Glomerular visceral epithelial cell (primary cell): Measurements from ENCODE around the gene LRTM1.

ENCODE experiments used
- DNase-seq: peaks from one replicate; pipeline ENCODE4 v3.0.0-alpha.2; 2016; ENCODE audit errors: extremely low spot score

Gene LRTM1

DNA sequence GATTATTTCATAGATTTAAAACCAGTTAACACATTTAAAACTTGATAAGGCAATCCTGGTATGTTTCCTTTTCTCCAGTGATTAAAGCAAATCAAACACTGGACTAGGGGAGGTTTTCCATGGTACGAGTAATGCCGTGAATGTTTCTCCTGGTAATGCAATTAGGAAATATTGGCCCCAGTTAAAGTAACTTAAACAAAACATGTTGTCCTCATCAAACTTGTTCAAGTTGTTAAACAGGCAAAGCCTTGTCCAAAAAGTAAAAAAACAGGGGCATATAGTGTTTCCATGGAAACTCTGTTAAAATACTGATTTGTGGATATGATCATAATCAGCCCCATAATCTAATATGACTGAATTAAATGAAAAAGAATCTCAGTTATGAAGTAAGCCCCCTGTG lies 13.1 kb upstream of the LRTM1 start:
- DNase-seq, result no peak

GRCh38 chr3:54939557-54940300 lies 11.9 kb upstream of the LRTM1 start:
- DNase-seq, result peak; percentile 57

GRCh38 chr3:54936561-54936960 lies 8.7 kb upstream of the LRTM1 start:
- no peak for DNase-seq

- no peak for DNase-seq
These were observed 8.0 kb upstream of the LRTM1 start for GRCh38 chr3:54935869-54936268.

GRCh38 chr3:54932606-54933005 lies 4.7 kb upstream of the LRTM1 start:
- DNase-seq, result no peak

DNA sequence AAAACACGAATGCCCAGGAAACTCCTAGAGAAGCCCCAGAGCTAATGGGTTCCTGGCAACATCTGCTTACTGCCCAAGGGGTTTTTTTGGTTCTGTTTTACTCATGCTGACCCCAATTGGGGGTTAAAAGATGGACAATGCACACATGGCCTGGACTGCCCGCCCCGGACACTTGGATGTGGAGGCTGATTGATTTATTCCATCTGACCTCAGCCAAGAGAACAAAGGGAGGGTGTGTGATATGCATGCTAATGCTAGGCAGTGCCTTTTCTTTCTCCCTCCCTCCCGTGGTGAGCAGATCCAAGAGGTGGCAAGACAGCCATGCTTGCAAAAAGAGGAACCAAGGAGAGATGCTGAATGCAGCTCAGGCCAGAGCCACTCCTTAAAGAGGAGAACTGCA lies 3.3 kb upstream of the LRTM1 start:
- no peak for DNase-seq

DNA sequence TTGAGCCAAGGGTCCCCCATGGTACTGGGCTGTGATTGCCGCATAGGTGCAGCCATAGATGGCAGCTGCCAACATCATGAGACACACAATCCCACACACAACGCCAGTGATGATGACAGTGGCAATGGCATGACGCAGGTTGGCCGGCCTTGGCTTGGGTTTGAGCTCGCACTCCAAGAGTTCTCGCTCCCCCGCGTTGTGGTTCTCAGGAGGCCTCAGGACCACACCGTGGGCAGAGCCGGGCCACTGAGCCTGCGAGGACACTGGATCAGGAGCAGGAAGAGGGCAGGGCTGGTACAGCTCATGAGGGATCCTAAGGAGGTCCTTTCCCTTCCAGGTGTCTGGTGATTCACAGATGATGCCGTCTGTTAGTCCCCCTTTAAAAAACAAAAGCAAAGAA lies 9.3 kb downstream of the LRTM1 start:
- DNase-seq, result no peak

DNA sequence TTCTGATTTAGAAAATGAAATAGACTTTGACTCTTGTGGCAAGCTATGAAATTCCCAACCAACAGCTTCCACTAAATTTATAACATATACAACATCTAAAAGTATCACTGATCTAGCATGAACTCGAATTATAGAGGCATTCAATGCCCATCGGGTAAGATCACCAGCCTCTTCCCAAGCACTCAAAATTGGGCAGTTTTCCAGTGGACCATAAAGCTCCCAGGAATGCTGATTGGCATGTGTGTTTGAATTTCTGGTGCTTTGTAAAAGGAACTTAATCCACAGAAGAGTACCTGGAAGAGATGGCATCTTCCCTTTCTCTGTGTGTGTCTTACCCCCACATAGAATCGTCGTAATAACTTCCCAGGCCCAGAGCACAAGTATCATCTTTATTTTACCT lies 10.0 kb downstream of the LRTM1 start:
- no peak for DNase-seq

GRCh38 chr3:54917174-54917573 lies 10.7 kb downstream of the LRTM1 start:
- DNase-seq, result no peak

DNA sequence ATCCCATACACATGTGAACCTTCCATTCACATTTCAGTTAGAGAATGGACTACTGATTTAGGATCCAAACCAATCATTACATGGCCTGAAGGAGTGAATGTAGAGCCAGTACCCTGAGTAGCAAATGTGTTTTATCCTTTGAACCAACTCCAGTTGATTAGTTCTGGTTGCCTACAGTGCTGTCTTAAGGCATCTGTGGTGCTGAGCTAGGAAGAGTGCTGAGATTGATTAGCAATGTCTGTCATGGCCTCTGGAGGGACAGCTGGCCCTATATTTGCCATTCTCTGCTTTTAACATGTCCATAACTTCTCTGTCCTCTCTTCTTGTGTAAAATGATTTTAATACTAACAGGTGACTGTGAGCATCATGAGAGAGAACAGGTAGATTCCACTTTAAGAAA lies 11.1 kb downstream of the LRTM1 start:
- DNase-seq, result no peak

- DNase-seq, result no peak
These were observed 11.9 kb downstream of the LRTM1 start for GRCh38 chr3:54915976-54916375.

DNA sequence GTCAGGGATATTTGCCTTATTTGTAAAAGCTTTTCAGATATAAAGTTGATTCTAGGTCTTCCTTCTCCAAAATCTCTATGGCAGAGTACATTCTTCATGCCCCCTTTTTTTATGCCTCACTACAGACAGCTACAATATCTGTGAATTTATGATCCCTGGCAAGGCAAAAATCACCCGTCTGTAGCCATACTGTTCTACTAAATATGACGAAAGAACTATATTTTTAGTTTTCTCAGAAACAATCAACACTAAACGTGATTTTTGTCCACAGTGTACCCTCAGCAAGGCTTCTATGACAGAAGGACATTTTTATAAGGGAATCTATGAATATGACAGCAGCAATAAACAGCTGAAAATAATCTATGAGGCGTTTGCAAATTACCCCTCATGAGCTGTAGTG lies 12.7 kb downstream of the LRTM1 start:
- no peak for DNase-seq

DNA sequence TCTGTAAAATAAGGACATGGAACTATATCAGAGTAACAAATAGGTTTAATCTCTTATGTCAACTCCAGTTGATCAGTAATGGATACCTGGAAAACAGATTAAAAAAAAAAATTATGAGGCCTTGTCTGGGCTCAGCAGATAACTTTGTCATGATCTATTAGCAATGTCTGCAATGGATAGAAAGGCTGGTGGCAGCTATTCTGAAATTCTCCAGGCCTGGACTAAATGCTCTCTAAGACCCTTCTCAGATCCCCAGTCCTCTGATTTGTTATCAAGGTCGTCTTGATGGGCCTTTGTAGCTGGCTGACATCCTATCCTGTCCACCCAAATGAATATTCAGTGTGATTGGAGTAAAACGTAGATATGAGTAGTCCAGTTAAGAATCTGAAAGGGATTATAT lies 13.7 kb downstream of the LRTM1 start:
- no peak for DNase-seq

DNA sequence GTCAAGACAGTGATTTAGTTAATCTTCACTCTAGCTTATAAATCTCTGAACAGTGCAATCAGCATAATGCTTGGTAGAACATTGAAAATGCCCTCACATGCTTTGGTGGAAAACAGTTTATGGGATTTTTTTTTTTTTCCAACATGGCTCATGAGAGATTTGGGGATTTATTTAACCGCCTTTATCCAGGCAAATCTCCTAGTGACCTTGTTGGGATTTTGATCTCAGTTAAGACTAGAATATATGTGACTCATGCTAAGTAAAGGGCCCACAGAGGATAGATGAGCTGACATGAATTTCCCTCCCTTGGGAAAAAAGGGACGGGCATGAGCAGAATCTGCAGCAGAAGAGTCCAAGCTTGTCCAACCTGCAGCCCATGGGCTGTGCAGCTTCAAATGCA lies 18.7 kb downstream of the LRTM1 start:
- no peak for DNase-seq

- no peak for DNase-seq
These were observed 21.1 kb downstream of the LRTM1 start for GRCh38 chr3:54906763-54907162.

DNA sequence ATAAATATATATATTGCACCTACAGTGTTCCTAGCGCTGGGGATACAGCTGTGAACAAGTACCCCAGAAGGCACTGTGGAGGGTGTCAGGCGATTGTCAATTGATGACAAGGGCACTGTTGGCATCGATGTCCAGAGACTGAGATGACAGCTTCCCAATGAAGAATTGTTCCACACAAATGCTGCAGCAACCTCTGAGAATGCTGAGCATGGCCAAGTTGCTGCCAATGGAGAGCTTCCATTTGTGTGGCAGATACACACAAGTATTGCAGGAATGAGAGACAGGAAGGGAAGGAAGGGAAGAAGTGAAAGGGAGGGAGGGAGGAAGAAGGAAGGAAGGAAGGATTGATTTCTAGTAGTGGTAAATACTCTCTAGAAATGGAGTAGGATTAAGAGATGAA lies 21.9 kb downstream of the LRTM1 start:
- no peak for DNase-seq

- peak; percentile 37 for DNase-seq
These were observed 22.5 kb downstream of the LRTM1 start for GRCh38 chr3:54905261-54905888.

DNA sequence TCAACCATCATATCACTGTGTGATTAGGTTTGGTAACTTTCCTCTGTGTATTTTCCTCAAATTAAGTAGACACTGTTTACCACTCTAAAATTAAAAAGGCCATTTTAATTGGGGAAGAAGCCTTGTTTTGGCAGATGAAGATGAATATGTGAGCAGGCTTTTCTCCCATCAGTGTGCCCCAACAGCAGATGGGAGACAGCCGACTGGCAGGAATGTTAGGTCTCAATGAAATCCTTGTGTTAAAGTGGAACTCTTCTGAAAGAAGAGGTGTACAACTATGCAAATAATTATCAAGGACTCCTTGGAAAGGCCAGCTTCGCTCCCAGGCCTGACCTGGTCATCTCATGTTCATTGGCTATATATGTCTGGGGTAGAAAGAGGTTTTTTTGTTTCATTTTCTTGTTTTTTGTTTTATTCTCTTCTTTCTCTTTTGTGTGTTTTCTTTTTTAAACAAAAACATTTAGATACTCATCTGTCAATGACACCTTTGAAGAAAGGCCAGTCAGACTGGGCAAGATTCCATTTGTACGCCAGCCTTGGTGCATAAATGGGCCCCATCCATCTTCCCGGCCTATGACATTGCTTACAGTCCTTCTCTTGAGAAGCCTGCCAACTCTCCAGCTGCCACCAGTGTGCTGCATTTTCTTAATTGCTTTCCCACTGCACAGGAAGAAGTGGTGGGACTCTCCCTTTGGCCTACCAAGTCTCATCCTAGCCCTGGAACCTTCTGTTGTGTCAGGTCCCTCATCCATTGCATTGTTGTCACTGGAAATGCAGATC lies 25.8 kb downstream of the LRTM1 start:
- no peak for DNase-seq

DNA sequence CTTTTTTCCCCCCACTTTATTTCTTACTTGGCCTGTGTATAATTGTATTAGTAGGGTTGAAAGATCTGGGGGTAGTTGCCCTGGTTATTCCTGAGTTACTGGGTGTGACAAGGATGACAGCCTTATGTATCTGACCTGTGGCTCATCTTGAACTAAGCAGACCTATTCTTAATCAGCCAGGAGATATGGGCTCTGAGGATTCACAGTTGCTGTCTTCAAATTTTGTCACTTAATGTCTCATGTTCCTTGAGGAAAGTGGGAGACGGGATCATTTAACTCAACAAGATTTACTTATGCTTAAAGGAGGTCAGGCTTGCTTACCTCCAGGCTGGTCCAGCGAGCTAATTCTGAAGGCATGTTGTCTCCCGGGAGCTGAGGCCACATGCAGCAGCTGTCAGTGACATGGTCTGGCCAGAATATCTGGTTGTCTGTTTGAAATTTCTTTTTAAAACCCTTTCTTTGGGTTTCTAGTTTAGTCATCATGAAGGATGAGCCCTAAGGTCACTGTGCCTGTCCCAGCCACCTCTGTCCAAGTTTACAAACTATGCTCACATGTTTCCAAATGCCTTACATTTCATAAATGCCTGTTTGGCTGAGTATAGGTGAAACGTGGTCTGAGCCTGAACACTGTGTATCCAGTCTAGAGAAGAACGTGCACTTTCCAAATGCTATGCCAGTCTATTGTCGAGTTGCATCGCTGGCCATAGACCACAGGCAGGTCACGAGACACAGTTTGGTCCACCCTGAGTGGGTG lies 26.8 kb downstream of the LRTM1 start:
- peak; percentile 42 for DNase-seq

DNA sequence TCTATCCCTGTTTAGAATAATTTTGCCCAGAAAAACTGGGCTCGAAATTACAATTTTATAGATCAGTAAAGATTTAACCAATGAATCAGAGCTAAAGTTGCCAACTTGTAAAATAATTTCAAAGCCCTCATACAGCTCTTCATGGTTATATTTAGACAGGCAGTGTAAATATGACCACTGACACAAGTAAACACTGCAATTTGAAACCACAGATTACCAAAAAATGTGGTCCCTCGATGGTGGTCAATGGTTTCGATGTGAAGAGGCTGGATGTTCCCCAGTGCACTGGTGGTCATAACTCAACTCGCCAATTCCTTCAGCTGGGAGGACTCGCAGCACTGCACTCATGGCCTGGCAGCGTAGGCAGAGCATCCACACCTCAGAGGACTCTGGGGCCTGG lies 28.6 kb downstream of the LRTM1 start:
- DNase-seq, result no peak

GRCh38 chr3:54897028-54897711 lies 30.7 kb downstream of the LRTM1 start:
- peak; percentile 29 for DNase-seq

DNA sequence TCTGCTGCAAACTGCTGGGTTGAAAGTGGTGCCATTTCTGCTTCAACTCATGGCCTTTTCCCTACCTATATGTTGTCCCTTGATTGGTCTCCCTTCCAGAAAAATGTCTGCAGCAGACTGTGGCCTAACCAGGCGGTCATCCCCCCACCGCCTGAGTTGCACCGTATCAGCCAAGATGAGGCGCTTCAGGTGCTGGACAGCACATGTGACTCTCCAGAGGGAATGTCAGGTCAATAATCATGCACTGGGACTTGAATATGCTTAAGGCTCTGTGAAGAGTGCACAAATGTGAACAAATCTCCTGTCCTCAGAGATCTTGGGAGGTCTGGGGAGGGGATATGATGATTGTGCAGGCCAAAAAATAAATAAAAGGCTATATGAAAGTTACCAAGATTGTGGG lies 32.2 kb downstream of the LRTM1 start:
- DNase-seq, result no peak
